Measurements from ENCODE around the gene NPLOC4. TPM values are rescaled to one million over a fixed set of nuclear protein-coding genes. Genes with fewer than 3 reads are reported as not detected.
A peak's percentile ranks its signal among the peaks of the same experiment; 100 is the strongest.

Gene NPLOC4
- total and polyA plus RNA-seq, 5 experiments from 2014 or later = 46.3 to 101 (median 57.8) TPM

DNA sequence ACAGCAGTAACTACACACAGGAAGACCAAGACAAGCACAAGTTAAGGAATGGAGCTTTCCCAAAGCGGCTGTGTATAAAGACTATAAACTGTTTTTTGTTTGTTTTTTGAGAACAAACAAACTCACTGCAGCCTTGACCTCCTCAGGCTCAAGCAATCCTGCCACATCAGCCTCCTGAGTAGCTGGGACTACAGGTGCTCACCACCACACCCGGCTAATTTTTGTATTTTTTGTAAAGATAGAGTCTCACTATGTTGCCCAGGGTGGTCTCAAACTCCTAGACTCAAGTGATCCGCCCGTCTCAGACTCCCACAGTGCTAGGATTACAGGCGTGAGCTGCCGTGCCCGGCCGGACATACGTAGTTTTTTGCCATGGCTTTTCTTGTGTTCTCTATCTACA, 23.5 kb upstream of the NPLOC4 start:
- no peak overlapping the region for H3K4me3 Mint-ChIP-seq
- H3K36me3 Mint-ChIP-seq = peaks cover 0 to 3% (median 0%) of the 10 kb centered on the region in 3 donors
- no peaks in the 10 kb centered on the region for H3K27me3 Mint-ChIP-seq
- H3K4me1 Mint-ChIP-seq = peaks cover 4 to 32% (median 17%) of the 10 kb centered on the region in 4 donors
- H3K9me3 Mint-ChIP-seq = no peaks in the 10 kb centered on the region
- DNase-seq (no peak), ATAC-seq (no peak)
- H3K27ac Mint-ChIP-seq = peak overlapping the region in 4 of 10 donors; percentile 14 to 74 (median 42)
- POLR2A ChIA-PET = no interaction called here

DNA sequence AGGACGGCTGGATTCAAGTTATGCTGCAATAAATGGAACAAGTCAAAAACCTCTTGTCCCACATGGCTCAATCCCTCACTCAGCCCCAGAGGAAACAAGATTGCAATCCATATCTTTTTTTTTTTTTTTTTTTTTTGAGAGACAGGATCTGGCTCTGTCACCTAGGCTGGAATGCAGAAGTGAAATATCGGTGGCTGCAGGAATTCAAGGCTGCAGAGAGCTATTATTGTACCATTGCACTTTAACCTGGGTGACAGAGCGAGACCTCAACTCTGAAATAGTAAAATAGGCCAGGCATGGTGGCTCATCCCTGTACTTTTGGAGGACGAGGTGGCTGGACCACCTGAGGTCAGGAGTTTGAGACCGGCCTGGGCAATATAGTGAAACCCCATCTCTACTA, 22.1 kb upstream of the NPLOC4 start:
- Mint-ChIP-seq H3K4me1 (peaks cover 2 to 25% (median 15%) of the 10 kb centered on the region in 4 donors), H3K4me3 (no peak overlapping the region), H3K27me3 (no peaks in the 10 kb centered on the region), H3K9me3 (no peaks in the 10 kb centered on the region), H3K36me3 (no peaks in the 10 kb centered on the region), H3K27ac (peak overlapping the region in 1 of 10 donors; percentile 37)
- ATAC-seq (no peak), DNase-seq (no peak)
- POLR2A ChIA-PET = interaction anchor here (0.6 to 0.7 kb wide), 2 partner anchors 80 to 150 kb away, joined by 3 to 4 read pairs; no protein-coding TSS in a partner anchor

DNA sequence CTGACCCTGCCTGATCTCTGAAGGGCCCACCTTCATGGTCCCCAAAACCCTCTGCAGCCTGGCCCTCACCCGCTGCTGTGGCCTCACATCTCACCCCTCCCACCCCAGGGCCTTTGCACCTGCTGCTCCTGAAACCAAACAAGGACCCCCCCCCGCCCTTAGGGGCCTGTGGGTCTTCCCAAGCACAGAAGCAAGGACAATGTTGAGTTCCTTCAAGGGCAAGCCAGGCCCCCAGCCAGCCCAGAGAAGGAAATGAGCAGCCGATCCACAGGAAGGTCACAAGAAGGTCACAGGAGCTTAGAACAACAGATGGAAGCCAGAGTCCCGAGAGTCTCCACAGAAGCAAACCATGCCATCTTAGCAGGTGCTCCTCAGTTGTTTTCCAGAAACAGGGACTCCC, 19.9 kb upstream of the NPLOC4 start:
- POLR2A ChIA-PET = interaction anchor here (1.1 to 1.5 kb wide), 2 partner anchors 9 to 46 kb away, joined by 3 to 5 read pairs; partner anchors contain the start of gene MRPL12
- H3K36me3 Mint-ChIP-seq = no peaks in the 10 kb centered on the region
- H3K4me3 Mint-ChIP-seq = peak overlapping the region in 1 of 10 donors; percentile 6
- H3K4me1 Mint-ChIP-seq = peaks cover 5 to 28% (median 20%) of the 10 kb centered on the region in 4 donors
- no peak for ATAC-seq
- H3K9me3 Mint-ChIP-seq = peaks cover 0 to 2% (median 0%) of the 10 kb centered on the region in 9 donors
- peak overlapping the region in 2 of 10 donors; percentile 56 to 59 for H3K27ac Mint-ChIP-seq
- no peak for DNase-seq
- peaks cover 1 to 4% (median 2%) of the 10 kb centered on the region in 5 donors for H3K27me3 Mint-ChIP-seq

DNA sequence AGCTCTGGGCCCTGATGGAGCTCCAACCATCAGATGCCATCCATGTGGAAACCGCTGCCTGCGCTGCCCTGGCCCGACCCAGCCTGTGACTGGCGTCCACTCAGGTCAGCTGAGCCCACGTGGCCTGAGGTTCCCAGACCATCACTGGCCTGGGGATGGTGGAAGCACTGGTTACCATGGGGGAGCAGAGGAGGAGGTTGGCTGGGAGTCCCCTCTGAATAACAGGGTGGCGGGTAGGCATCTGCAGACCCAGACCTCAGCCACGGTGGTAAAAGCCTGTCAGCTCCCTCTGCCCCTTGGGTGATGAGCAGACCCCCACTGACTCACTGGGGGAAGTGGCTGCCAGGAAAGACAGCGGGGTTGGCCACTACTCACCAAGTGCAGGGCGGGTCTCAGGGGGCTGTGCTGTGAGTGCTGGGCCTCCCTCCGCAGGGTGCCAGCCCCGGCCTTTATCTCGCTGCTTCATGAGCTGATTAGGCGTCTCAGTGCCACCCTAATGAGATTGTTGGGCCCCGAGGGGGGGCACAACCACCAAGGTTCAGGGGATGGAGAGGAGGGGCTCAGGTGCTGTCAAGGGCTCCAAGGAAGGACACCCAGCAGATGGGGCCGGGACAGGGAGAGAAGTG, 19.3 kb upstream of the NPLOC4 start, which contains the start of gene PDE6G:
TSS of gene PDE6G (minus strand) at position 425 of the 626 bp plus-strand sequence. CDS start 3,237 bp downstream, outside the sequence.
- DNase-seq = no peak
- no peak for ATAC-seq
- peaks cover 2 to 9% (median 4%) of the 10 kb centered on the region in 5 donors for H3K27me3 Mint-ChIP-seq
- POLR2A ChIA-PET = interaction anchor here (0.8 to 1.5 kb wide), 3 partner anchors 9 to 47 kb away, joined by 3 to 5 read pairs (median 3); partner anchors contain the start of genes CCDC137, MRPL12 and OXLD1
- peaks cover 7 to 29% (median 21%) of the 10 kb centered on the region in 4 donors for H3K4me1 Mint-ChIP-seq
- peaks cover 0 to 2% (median 0%) of the 10 kb centered on the region in 9 donors for H3K9me3 Mint-ChIP-seq
- peak within 1 kb of the TSS in 2 of 10 donors; percentile 56 to 59 for H3K27ac Mint-ChIP-seq
- peak within 1 kb of the TSS in 1 of 10 donors; percentile 6 for H3K4me3 Mint-ChIP-seq
- H3K36me3 Mint-ChIP-seq = no peaks in the 10 kb centered on the region

DNA sequence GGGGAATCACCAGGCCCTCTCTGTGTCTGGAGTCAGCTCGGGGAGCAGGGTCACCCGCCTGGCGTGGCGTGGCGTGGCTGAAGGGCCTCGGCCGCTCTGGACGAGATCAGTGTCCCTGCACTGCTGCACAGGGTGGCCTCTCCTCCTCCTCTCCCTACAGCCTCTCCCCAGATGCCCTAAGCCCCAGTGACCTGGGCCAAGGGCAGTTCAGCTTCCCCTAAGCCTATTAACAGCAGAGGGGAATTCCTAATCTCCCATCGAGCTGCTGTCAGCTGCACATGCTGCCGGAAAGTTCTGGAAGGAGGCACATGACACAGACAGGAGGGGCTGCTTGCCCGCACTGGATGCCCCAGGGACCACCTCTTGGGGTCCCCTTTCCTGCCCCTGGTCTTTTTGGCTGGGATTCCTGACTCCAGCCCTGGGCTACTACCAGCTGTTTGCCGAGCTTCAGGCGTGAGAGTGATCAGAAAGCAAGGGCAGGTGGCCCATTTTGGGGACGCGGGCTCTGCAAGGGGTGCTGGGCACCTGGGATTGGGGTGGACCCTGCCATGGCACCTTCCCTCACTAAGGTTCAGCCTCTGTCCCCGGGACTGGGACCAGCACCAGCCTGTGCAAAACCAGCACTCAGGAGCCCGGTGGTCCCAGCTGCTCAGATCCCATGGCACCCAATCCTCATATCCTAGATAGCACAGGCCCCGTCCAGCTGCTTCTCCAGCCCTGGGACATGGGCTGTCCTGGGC, 18.6 kb upstream of the NPLOC4 start:
- Mint-ChIP-seq H3K4me3 (no peak overlapping the region), H3K4me1 (peaks cover 7 to 29% (median 20%) of the 10 kb centered on the region in 4 donors), H3K36me3 (no peaks in the 10 kb centered on the region), H3K27me3 (peaks cover 2 to 13% (median 4%) of the 10 kb centered on the region in 5 donors), H3K9me3 (peaks cover 0 to 2% (median 0%) of the 10 kb centered on the region in 9 donors), H3K27ac (no peak overlapping the region)
- POLR2A ChIA-PET = interaction anchor here (0.8 to 1.5 kb wide), 3 partner anchors 10 to 48 kb away, joined by 3 to 5 read pairs (median 3); partner anchors contain the start of genes CCDC137, MRPL12 and OXLD1
- ATAC-seq (no peak), DNase-seq (no peak)

DNA sequence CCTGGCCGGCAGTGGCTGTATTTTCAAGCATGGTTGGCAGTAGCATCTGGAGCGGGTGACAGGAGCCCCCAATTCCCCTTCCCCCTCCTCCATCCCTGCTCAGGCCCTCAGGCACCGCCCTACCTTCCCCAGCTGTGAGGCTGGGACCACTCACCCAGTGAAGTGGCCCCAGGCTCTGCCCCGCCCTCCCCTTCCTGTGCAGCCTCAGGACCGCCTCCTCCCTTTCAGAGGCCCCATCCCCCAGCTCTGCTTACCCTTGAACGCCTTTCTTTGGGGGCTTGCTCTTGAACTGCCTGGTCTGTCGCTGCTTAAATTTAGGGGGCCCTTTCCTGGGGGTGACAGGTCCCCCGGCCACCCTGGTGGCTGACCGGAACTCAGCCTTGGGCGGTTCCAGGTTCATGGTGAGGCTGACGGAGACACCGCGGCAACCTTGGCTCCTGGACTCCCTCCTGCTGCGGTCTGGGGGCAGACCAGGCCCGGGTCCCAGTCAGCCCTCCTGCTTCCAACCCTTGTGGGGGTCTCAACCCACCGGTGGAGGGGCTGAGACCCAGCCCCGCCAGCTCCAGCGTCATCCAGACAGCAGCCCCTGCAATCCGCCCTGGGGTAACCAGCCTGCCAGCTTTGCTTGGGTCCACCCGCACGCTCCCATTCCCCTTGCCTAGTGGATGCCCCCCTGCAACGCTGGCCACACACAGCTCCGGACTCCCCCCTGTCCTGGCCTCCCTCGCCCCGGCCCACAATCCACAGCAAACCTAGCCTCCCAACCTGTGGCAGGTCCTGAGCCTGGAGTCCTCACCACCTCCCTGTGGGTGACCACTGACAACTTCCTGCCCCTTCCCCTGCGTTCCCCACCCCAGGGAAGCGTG, 16.2 kb upstream of the NPLOC4 start:
- POLR2A ChIA-PET = interaction anchor here (0.9 to 2.7 kb wide), 6 partner anchors 10 to 31 kb away, joined by 3 to 19 read pairs (median 4); partner anchors contain the start of genes ARL16, CCDC137, HGS and NPLOC4
- H3K27ac Mint-ChIP-seq = peak overlapping the region in 9 of 10 donors; percentile 11 to 92 (median 79)

DNA sequence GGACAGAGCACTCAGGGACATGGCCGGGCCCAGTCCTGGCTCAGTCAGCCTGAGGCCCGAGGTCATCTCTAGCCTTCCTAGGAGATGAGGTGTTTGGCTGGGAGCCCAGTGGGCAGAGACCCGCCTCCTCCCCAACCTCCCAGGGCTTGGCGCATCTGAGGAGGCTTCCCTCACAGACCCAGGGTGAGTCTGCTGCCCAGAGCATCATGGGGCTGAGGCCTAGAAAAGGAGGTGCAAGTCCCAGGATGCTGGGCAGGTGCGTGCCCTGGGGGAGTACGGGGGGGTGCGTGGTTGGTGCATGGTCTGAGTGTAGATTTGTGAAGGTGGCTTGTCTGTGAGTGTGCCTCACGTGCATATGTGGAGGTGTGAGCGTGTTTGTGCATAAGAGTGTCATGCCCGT, 14.8 kb upstream of the NPLOC4 start:
- peaks cover 4 to 39% (median 9%) of the 10 kb centered on the region in 5 donors for H3K27me3 Mint-ChIP-seq
- peaks cover 0 to 9% (median 0%) of the 10 kb centered on the region in 9 donors for H3K9me3 Mint-ChIP-seq
- peak overlapping the region in 8 of 10 donors; percentile 34 to 74 (median 44) for H3K4me3 Mint-ChIP-seq
- peaks cover 7 to 22% (median 17%) of the 10 kb centered on the region in 4 donors for H3K4me1 Mint-ChIP-seq
- H3K27ac Mint-ChIP-seq = peak overlapping the region in 3 of 10 donors; percentile 58 to 80 (median 68)
- POLR2A ChIA-PET = no interaction called here
- no peak for DNase-seq
- no peaks in the 10 kb centered on the region for H3K36me3 Mint-ChIP-seq
- ATAC-seq = no peak

More for the DNA sequence above, 16.2 kb upstream of the NPLOC4 start:
- H3K4me1 Mint-ChIP-seq = peaks cover 7 to 29% (median 20%) of the 10 kb centered on the region in 4 donors
- peaks cover 0 to 9% (median 0%) of the 10 kb centered on the region in 9 donors for H3K9me3 Mint-ChIP-seq
- DNase-seq (peak in 4 of 10 donors; percentile 16 to 35 (median 32)), ATAC-seq (peak; percentile 85 to 89)
- H3K4me3 Mint-ChIP-seq = peak overlapping the region; percentile 76 to 91 (median 85)
- H3K27me3 Mint-ChIP-seq = peaks cover 2 to 33% (median 9%) of the 10 kb centered on the region in 5 donors
- H3K36me3 Mint-ChIP-seq = no peaks in the 10 kb centered on the region

DNA sequence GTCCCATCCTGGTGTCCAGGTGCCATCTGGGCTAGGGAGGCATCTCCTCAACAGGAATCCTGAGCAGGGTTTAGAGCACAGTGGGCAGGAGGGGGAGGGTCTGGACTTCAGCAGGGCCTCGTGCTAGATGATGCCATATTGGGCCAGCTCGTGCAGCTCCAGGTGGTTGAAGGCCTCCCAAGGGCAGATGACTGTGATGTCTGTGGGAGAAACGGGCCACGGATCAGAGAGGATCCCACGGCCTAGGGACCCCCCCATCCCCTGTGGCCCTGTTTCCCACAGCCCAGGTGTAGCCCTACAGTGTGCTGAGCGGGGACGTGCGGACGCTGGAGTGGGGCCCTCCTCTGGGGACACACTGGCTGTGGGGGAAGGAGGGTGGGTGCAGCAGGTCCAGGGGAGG, 14.0 kb upstream of the NPLOC4 start:
- H3K4me1 Mint-ChIP-seq = peaks cover 7 to 22% (median 17%) of the 10 kb centered on the region in 4 donors
- ATAC-seq (no peak), DNase-seq (no peak)
- H3K27me3 Mint-ChIP-seq = peaks cover 4 to 39% (median 9%) of the 10 kb centered on the region in 5 donors
- H3K36me3 Mint-ChIP-seq = no peaks in the 10 kb centered on the region
- no peak overlapping the region for H3K4me3 Mint-ChIP-seq
- no peak overlapping the region for H3K27ac Mint-ChIP-seq
- POLR2A ChIA-PET = no interaction called here
- peaks cover 0 to 9% (median 0%) of the 10 kb centered on the region in 9 donors for H3K9me3 Mint-ChIP-seq

DNA sequence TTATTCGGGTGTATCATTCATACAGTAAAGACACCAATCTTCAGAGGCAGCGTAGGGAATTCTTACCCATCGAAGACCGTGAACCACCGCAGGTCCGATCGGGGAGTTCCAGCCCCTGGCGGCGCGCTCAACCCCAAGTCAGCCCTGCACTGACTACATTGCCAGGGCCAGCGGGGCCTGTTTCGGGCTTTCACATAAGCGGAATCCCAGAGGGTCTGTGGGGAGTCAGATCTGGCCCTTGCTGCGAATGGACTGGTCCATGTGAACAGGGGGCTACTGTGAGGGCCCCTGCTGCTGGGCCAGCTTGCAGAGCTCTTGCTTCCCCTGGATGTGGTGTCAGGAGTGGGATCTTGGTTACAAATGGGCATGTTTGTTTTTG, 11.8 kb upstream of the NPLOC4 start:
- Mint-ChIP-seq H3K27ac (no peak overlapping the region), H3K27me3 (peaks cover 4 to 39% (median 9%) of the 10 kb centered on the region in 5 donors), H3K9me3 (peaks cover 0 to 9% (median 0%) of the 10 kb centered on the region in 9 donors), H3K4me3 (no peak overlapping the region), H3K36me3 (no peaks in the 10 kb centered on the region), H3K4me1 (peaks cover 7 to 13% (median 11%) of the 10 kb centered on the region in 4 donors)
- POLR2A ChIA-PET = no interaction called here
- DNase-seq = no peak
- ATAC-seq = no peak

DNA sequence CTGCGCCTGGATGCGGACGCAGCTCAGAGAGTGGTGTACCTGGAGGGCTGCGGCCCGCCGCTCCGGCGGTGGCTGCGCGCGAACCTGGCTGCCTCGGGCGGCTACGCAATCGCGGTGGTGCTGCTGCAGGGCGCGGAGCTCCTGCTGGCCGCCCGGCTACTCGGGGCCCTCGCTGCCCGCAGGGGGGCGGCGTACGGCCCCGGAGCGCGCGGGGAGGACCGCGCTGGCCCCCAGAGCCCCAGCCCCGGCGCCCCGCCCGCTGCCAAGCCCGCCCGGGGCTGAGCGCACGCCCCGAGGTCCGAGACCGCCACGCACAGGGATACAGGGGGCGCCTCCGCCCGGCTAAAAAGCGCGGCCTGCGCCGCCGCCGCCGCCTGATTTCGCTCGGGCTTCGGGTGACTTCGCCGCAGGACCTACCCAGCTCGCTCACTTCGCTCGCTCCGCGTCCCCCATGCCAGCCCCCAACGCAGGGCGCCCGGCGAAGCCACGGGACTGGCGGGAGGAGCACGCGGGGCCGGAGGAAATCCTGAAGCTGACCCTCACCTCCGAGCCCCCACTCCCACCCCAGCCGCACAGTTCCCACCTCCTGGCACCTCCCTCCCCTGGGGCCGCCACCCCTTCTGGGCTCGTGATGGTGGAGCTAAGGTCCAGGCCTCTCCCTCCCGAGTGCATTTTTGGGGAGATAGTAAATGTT, 11.2 kb upstream of the NPLOC4 start:
- no peaks in the 10 kb centered on the region for H3K36me3 Mint-ChIP-seq
- H3K9me3 Mint-ChIP-seq = peaks cover 0 to 9% (median 0%) of the 10 kb centered on the region in 9 donors
- H3K4me3 Mint-ChIP-seq = no peak overlapping the region
- H3K27me3 Mint-ChIP-seq = peaks cover 4 to 39% (median 9%) of the 10 kb centered on the region in 5 donors
- peaks cover 3 to 9% (median 6%) of the 10 kb centered on the region in 4 donors for H3K4me1 Mint-ChIP-seq
- no peak overlapping the region for H3K27ac Mint-ChIP-seq
- ATAC-seq (no peak), DNase-seq (peak in 1 of 10 donors; percentile 23)
- POLR2A ChIA-PET = no interaction called here

DNA sequence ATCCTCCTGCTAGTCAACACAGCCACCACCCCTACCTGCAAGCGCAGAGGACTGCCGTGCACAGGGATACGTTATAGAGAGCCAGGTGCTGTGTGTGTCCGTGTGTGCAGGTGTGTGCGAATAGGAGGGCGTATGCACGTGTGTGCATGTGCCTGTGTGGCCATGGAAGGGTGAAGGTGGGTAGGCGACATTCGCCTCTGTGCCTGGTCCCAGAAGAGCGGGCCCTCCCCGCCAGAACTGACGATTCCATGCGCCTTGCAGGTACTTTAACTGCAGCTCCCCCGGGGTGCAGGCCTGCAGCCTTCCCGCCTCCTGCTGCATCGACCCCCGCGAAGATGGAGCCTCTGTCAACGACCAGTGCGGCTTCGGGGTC, 10.7 kb upstream of the NPLOC4 start:
- POLR2A ChIA-PET = no interaction called here
- H3K9me3 Mint-ChIP-seq = peaks cover 0 to 8% (median 0%) of the 10 kb centered on the region in 9 donors
- no peak overlapping the region for H3K27ac Mint-ChIP-seq
- no peaks in the 10 kb centered on the region for H3K36me3 Mint-ChIP-seq
- peaks cover 2 to 6% (median 4%) of the 10 kb centered on the region in 4 donors for H3K4me1 Mint-ChIP-seq
- H3K4me3 Mint-ChIP-seq = no peak overlapping the region
- peak in 1 of 10 donors; percentile 41 for DNase-seq
- no peak for ATAC-seq
- peaks cover 4 to 37% (median 9%) of the 10 kb centered on the region in 5 donors for H3K27me3 Mint-ChIP-seq

Data from naive thymus-derived CD8-positive, alpha-beta T cell (primary cell).